HepG2 (cell line): ENCODE measurements around the gene DYNLL2.

ENCODE experiments used
- AKNA ChIP-seq: sonication (generic); formaldehyde crosslinking; IDR thresholded peaks from 2 replicates; pipeline ENCODE4 v1.4.0; 2020; ENCODE audit warnings: missing genetic modification reagents, borderline replicate concordance
- ATF1 ChIP-seq: IDR thresholded peaks from 2 replicates; pipeline ENCODE4 v1.6.1; 2016; ENCODE audit warnings: mild to moderate bottlenecking, control low read depth
- CTCF ChIP-seq: sonication (generic); formaldehyde crosslinking; IDR thresholded peaks from 2 replicates; pipeline ENCODE4 v1.5.0; 2020; ENCODE audit warnings: mild to moderate bottlenecking, missing genetic modification reagents, moderate library complexity
- ELF3 ChIP-seq: IDR thresholded peaks from 2 replicates; pipeline ENCODE4 v1.6.1; 2016; ENCODE audit warnings: missing genetic modification reagents, missing compliant biosample characterization
- FOXA1 ChIP-seq, 2 experiments: fragments of 450-650 bp in 1 of 2; sonication (generic) in 1 of 2; formaldehyde crosslinking in 1 of 2; IDR thresholded peaks; 2 replicates each; pipeline versions ENCODE4 v1.4.0 to v1.6.1; 2016 to 2020; ENCODE audit warnings: missing genetic modification reagents in 1 of 2
- HIC2 ChIP-seq: sonication (generic); formaldehyde crosslinking; IDR thresholded peaks from 2 replicates; pipeline ENCODE4 v1.9.0; 2022; ENCODE audit warnings: low read depth, missing genetic modification reagents
- MIER3 ChIP-seq: IDR thresholded peaks from 2 replicates; pipeline ENCODE4 v1.6.1; 2016; ENCODE audit warnings: missing compliant biosample characterization, borderline replicate concordance
- POLR2A ChIP-seq, 2 experiments: IDR thresholded peaks; 2 replicates each; pipeline ENCODE4 v1.6.1; 2011; ENCODE audit warnings: low read depth in 2 of 2, low read length in 2 of 2, mild to moderate bottlenecking in 1 of 2, moderate library complexity in 1 of 2; ENCODE audit not compliant: insufficient read depth in 1 of 2
- SALL2 ChIP-seq: sonication (generic); formaldehyde crosslinking; IDR thresholded peaks from 2 replicates; pipeline ENCODE4 v1.8.1; 2023; ENCODE audit warnings: mild to moderate bottlenecking, missing genetic modification reagents, inconsistent platforms
- ZNF274 ChIP-seq: sonication (generic); formaldehyde crosslinking; IDR thresholded peaks from 2 replicates; pipeline ENCODE4 v1.5.1; 2020; ENCODE audit warnings: mild to moderate bottlenecking, missing genetic modification reagents
- ZNF281 ChIP-seq: sonication (generic); formaldehyde crosslinking; IDR thresholded peaks from 2 replicates; pipeline ENCODE4 v1.4.0; 2020; ENCODE audit warnings: missing genetic modification reagents, borderline replicate concordance
- ZNF318 ChIP-seq: sonication (generic); formaldehyde crosslinking; IDR thresholded peaks from 2 replicates; pipeline ENCODE4 v1.4.0; 2020; ENCODE audit warnings: mild to moderate bottlenecking, missing genetic modification reagents

GRCh38 chr17:58105093-58105492 is 21.9 kb downstream of the DYNLL2 start:
- TF ChIP-seq HIC2 (CRISPR knock-in tag): no peak
- TF ChIP-seq FOXA1 (IDR thresholded peaks at IDR 0.05): no peak
- no peak for TF ChIP-seq FOXA1 (CRISPR knock-in tag; IDR thresholded peaks at IDR 0.05)
- no peak for TF ChIP-seq ZNF318 (CRISPR knock-in tag)
- TF ChIP-seq CTCF: no peak
- no peak for TF ChIP-seq MIER3 (CRISPR knock-in tag)
- no peak for TF ChIP-seq SALL2 (CRISPR knock-in tag)
- TF ChIP-seq AKNA (CRISPR knock-in tag): no peak
- no peak for TF ChIP-seq POLR2A (IDR thresholded peaks at IDR 0.05; ENCODE audit: insufficient read depth in 1 of 2, low read depth in 2 of 2, low read length in 2 of 2)
- no peak for TF ChIP-seq ATF1
- no peak for TF ChIP-seq ZNF281
- TF ChIP-seq ELF3 (CRISPR knock-in tag): no peak
- TF ChIP-seq ZNF274 (CRISPR knock-in tag): no peak
